Neuronal stem cell (in vitro differentiated cells): ENCODE measurements around the gene JAK1.
"Not testable (repeated sequence)": the region's sequence is repeated elsewhere in the genome, so short reads cannot be mapped to it uniquely, and the experiment has no call there.

Experiments
- DNase-seq: peaks from one replicate; pipeline ENCODE4 v3.0.0-alpha.2; 2013; ENCODE audit warnings: low spot score
- H2AFZ ChIP-seq: one replicate; pipeline ENCODE4 v1.6.1; 2013; ENCODE audit warnings: mild to moderate bottlenecking, low read length, inconsistent platforms
- H2AK5ac ChIP-seq: 2 replicates; pipeline ENCODE4 v1.6.1; 2013; ENCODE audit warnings: low read depth, mild to moderate bottlenecking, inconsistent platforms, low read length, moderate library complexity, mixed read lengths
- H2BK120ac ChIP-seq: 2 replicates; pipeline ENCODE4 v1.6.1; 2013; ENCODE audit warnings: low read depth, mild to moderate bottlenecking, inconsistent platforms, low read length, moderate library complexity, mixed read lengths
- H2BK12ac ChIP-seq: one replicate; pipeline ENCODE4 v1.6.1; 2013; ENCODE audit warnings: low read length, inconsistent platforms
- H2BK15ac ChIP-seq: 2 replicates; pipeline ENCODE4 v1.6.1; 2013; ENCODE audit warnings: mild to moderate bottlenecking, low read length, inconsistent platforms, mixed read lengths
- H2BK5ac ChIP-seq: one replicate; pipeline ENCODE4 v1.6.1; 2013; ENCODE audit warnings: inconsistent platforms, mild to moderate bottlenecking, low read length, moderate library complexity
- H3K14ac ChIP-seq: one replicate; pipeline ENCODE4 v1.6.1; 2013; ENCODE audit warnings: low read length, inconsistent platforms
- H3K18ac ChIP-seq: 2 replicates; pipeline ENCODE4 v1.6.1; 2013; ENCODE audit warnings: low read length, inconsistent platforms
- H3K23ac ChIP-seq: 2 replicates; pipeline ENCODE4 v1.6.1; 2013; ENCODE audit warnings: low read depth, mild to moderate bottlenecking, mixed read lengths, low read length, inconsistent platforms; ENCODE audit not compliant: poor library complexity
- H3K27ac ChIP-seq: replicated peaks from 3 replicates; pipeline ENCODE4 v1.5.1; 2013; ENCODE audit warnings: low read length, inconsistent platforms
- H3K27me3 ChIP-seq, 3 experiments: 2 replicates each; pipeline ENCODE4 v1.6.1; 2013; ENCODE audit warnings: low read length in 3 of 3, mild to moderate bottlenecking in 2 of 3, inconsistent platforms in 1 of 3, low read depth in 1 of 3, mixed read lengths in 1 of 3, moderate library complexity in 1 of 3; ENCODE audit not compliant: control insufficient read depth in 3 of 3, insufficient read depth in 3 of 3
- H3K36me3 ChIP-seq, 2 donors: replicated peaks in 1 of 2; 2 replicates each; pipeline ENCODE4 v1.6.1; 2013; ENCODE audit warnings: low read length in 2 of 2; ENCODE audit not compliant: control insufficient read depth in 2 of 2, insufficient read depth in 2 of 2
- H3K4ac ChIP-seq: 2 replicates; pipeline ENCODE4 v1.6.1; 2013; ENCODE audit warnings: inconsistent platforms, mild to moderate bottlenecking, low read length, moderate library complexity
- H3K4me1 ChIP-seq, 2 donors: 1 replicate in 1 of 2; 2 replicates in 1 of 2; pipeline ENCODE4 v1.6.1; 2013; ENCODE audit warnings: low read length in 2 of 2, low read depth in 1 of 2; ENCODE audit not compliant: control insufficient read depth in 2 of 2, insufficient read depth in 1 of 2
- H3K4me2 ChIP-seq: one replicate; pipeline ENCODE4 v1.6.1; 2013; ENCODE audit warnings: mild to moderate bottlenecking, low read length, inconsistent platforms; ENCODE audit not compliant: insufficient read depth, poor library complexity, severe bottlenecking
- H3K4me3 ChIP-seq, 2 donors: 2 replicates each; pipeline ENCODE4 v1.5.1; 2013; ENCODE audit warnings: low read length in 2 of 2, mild to moderate bottlenecking in 2 of 2, inconsistent platforms in 1 of 2, moderate library complexity in 1 of 2
- H3K79me1 ChIP-seq: one replicate; pipeline ENCODE4 v1.6.1; 2013; ENCODE audit warnings: low read depth, mild to moderate bottlenecking, inconsistent platforms, low read length, moderate library complexity
- H3K9ac ChIP-seq: one replicate; pipeline ENCODE4 v1.6.1; 2013; ENCODE audit warnings: mild to moderate bottlenecking, low read depth, low read length, inconsistent platforms; ENCODE audit not compliant: poor library complexity
- H3K9me3 ChIP-seq, 2 donors: replicated peaks in 1 of 2; 2 replicates each; pipeline versions ENCODE3 to v1.6.1; 2013; ENCODE audit warnings: low read length in 2 of 2, mild to moderate bottlenecking in 2 of 2, inconsistent platforms in 1 of 2, low read depth in 1 of 2, mixed read lengths in 1 of 2, moderate library complexity in 1 of 2; ENCODE audit not compliant: control insufficient read depth in 2 of 2, insufficient read depth in 1 of 2
- H4K8ac ChIP-seq: one replicate; pipeline ENCODE4 v1.6.1; 2013; ENCODE audit warnings: low read depth, mild to moderate bottlenecking, inconsistent platforms, low read length, moderate library complexity
- H4K91ac ChIP-seq: one replicate; pipeline ENCODE4 v1.6.1; 2013; ENCODE audit warnings: low read length, low read depth, mild to moderate bottlenecking, inconsistent platforms; ENCODE audit not compliant: poor library complexity
- WGBS, 2 donors: extraction: QIAGEN DNeasy Blood & Tissue Kit; methylation state at CpG; one replicate each; pipeline ENCODE4 v1.1.7; 2013; ENCODE audit warnings: missing lambda C conversion rate in 2 of 2, mixed read lengths in 1 of 2; ENCODE audit not compliant: insufficient read length in 2 of 2, insufficient replicate concordance in 1 of 2; ENCODE audit errors: extremely low coverage in 2 of 2; 5-methylcytosine and 5-hydroxymethylcytosine counted together

JAK1 gene

DNA sequence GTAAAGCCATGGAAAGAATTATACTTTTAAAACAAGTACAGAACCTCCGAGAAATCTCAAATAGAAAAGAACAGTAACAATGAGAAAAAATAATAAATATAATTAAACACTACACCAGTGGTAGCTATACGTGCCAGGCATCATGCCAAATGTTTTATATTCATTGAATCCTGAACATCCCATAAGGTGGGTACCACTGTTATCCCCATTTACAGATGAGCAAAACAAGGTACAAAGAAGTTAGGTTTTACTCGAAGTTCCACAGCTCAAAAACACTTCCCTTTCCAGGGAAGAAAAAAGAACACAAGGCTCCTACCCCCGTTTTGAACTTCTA is 33.4 kb downstream of the JAK1 start:
- Histone ChIP-seq H3K4me2 (no peak overlapping the region), H3K14ac (no peak overlapping the region), H3K4me3 (no peak overlapping the region), H2BK15ac (no peak overlapping the region), H3K9me3 (no peaks in the 10 kb centered on the region), H3K4me1 (peaks cover 0 to 4% of the 10 kb centered on the region in 2 donors), H2AK5ac (no peak overlapping the region), H2BK5ac (no peak overlapping the region), H4K8ac (no peak overlapping the region), H2AFZ (no peak overlapping the region), H3K27ac (no peak overlapping the region), H3K18ac (no peak overlapping the region), H3K9ac (no peak overlapping the region), H2BK12ac (no peak overlapping the region), H2BK120ac (no peak overlapping the region), H3K4ac (no peak overlapping the region), H3K36me3 (no peaks in the 10 kb centered on the region), H3K79me1 (no peaks in the 10 kb centered on the region), H3K27me3 (no peaks in the 10 kb centered on the region), H3K23ac (no peak overlapping the region), H4K91ac (no peak overlapping the region)
- no peak for DNase-seq
- no CpG with 5 or more reads among the region's 4 CpGs for WGBS, 2 donors

DNA sequence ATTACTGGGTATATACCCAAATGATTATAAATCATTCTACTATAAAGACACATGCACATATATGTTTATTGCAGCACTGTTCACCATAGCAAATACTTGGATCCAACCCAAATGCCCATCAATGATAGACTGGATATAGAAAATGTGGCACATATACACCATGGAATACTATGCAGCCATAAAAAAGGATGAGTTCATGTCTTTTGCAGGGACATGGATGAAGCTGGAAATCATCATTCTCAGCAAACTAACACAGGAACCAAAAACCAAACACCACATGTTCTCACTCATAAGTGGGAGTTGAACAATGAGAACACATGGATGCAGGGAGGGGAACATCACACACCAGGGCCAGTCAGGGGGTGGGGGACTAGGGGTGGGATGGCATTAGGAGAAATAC is 35.7 kb downstream of the JAK1 start:
- not testable (repeated sequence) for H3K27me3 ChIP-seq, H3K4me3 ChIP-seq, H4K8ac ChIP-seq, H3K4me1 ChIP-seq, H3K14ac ChIP-seq, H3K9ac ChIP-seq, H2BK12ac ChIP-seq, H2AFZ ChIP-seq, H2BK5ac ChIP-seq, H2BK120ac ChIP-seq, H3K27ac ChIP-seq, H3K23ac ChIP-seq, H3K36me3 ChIP-seq, H3K4me2 ChIP-seq, H3K9me3 ChIP-seq, H3K4ac ChIP-seq, H3K79me1 ChIP-seq, H2BK15ac ChIP-seq, H4K91ac ChIP-seq, H2AK5ac ChIP-seq, DNase-seq, H3K18ac ChIP-seq

GRCh38 chr1:64929221-64929620 is 37.1 kb downstream of the JAK1 start:
- no peak overlapping the region for H3K23ac ChIP-seq
- no peak overlapping the region for H2BK120ac ChIP-seq
- no peak overlapping the region for H2BK5ac ChIP-seq
- H3K36me3 ChIP-seq = no peaks in the 10 kb centered on the region
- H4K8ac ChIP-seq = no peak overlapping the region
- no peaks in the 10 kb centered on the region for H3K79me1 ChIP-seq
- H3K4me1 ChIP-seq = peaks cover 0 to 4% of the 10 kb centered on the region in 2 donors
- H3K14ac ChIP-seq = no peak overlapping the region
- H3K27me3 ChIP-seq = no peaks in the 10 kb centered on the region
- no peak overlapping the region for H4K91ac ChIP-seq
- H2AK5ac ChIP-seq = no peak overlapping the region
- no peak overlapping the region for H3K4me2 ChIP-seq
- H3K4me3 ChIP-seq = no peak overlapping the region
- H2BK12ac ChIP-seq = no peak overlapping the region
- DNase-seq = no peak
- H2AFZ ChIP-seq = no peak overlapping the region
- no peaks in the 10 kb centered on the region for H3K9me3 ChIP-seq
- H3K9ac ChIP-seq = no peak overlapping the region
- no peak overlapping the region for H3K4ac ChIP-seq
- H3K18ac ChIP-seq = no peak overlapping the region
- no peak overlapping the region for H2BK15ac ChIP-seq
- no peak overlapping the region for H3K27ac ChIP-seq

DNA sequence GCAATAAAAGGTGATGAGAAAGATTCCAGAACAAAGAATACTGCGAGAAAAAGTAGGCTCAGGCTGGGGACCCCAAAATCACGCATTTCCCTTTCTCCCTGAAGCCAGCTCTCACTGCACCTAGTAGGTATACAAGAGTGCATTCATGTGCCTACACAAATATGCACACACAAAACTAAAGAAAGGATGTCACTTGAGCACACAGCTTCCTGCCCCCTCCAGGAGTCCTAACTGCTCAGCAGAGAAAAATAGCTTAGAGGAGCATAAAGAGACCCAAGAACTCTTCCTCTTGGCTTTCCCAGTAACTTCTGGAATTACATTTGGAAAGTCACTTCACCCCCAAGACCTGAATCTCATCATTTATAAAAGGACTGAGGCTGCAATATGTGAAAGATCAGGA is 38.0 kb downstream of the JAK1 start:
- DNase-seq = no peak
- no peak overlapping the region for H3K4ac ChIP-seq
- H3K4me1 ChIP-seq = peaks cover 0 to under 1% of the 10 kb centered on the region in 2 donors
- no peak overlapping the region for H3K4me3 ChIP-seq
- no peak overlapping the region for H2BK5ac ChIP-seq
- H3K27me3 ChIP-seq = no peaks in the 10 kb centered on the region
- H3K27ac ChIP-seq = no peak overlapping the region
- H3K4me2 ChIP-seq = no peak overlapping the region
- H3K9me3 ChIP-seq = no peaks in the 10 kb centered on the region
- no peak overlapping the region for H3K23ac ChIP-seq
- no peak overlapping the region for H2BK15ac ChIP-seq
- H3K79me1 ChIP-seq = no peaks in the 10 kb centered on the region
- H2BK12ac ChIP-seq = no peak overlapping the region
- no peak overlapping the region for H2AK5ac ChIP-seq
- WGBS, 2 donors = no CpG with 5 or more reads among the region's 2 CpGs
- H2AFZ ChIP-seq = no peak overlapping the region
- no peak overlapping the region for H3K18ac ChIP-seq
- H3K9ac ChIP-seq = no peak overlapping the region
- H4K8ac ChIP-seq = no peak overlapping the region
- no peak overlapping the region for H4K91ac ChIP-seq
- H3K36me3 ChIP-seq = no peaks in the 10 kb centered on the region
- no peak overlapping the region for H3K14ac ChIP-seq
- H2BK120ac ChIP-seq = no peak overlapping the region
